ENCODE data around the gene DDO. TPM values are rescaled to one million over a fixed set of nuclear protein-coding genes. Genes with fewer than 3 reads are reported as not detected.

DDO gene
- total RNA-seq, 1 experiment from 2014 or later = not detected

GRCh38 chr6:110385458-110385863 is 29.9 kb downstream of the DDO start:
- ChIA-PET CTCF (interaction anchor here (0.6 kb wide), 2 partner anchors 13 to 89 kb away, joined by 3 read pairs; no protein-coding TSS in a partner anchor), POLR2A (ENCODE audit: low non-redundant PET) (no interaction called here)
- H3K27ac ChIP-seq (ENCODE audit: low read depth, low read length, poor library complexity, severe bottlenecking) = no peak overlapping the region
- intact Hi-C loops (cut with micrococcal nuclease; ENCODE audit: unreplicated experiment) = no loop called here
- no TSS peak for BruUV-seq (replicated peaks)
- H3K36me3 ChIP-seq (ENCODE audit: insufficient read depth, low read length, poor library complexity, severe bottlenecking) = no peaks in the 10 kb centered on the region
- no peaks in the 10 kb centered on the region for H3K9me3 ChIP-seq (ENCODE audit: low read depth, low read length, poor library complexity, severe bottlenecking)
- no peaks in the 10 kb centered on the region for H3K27me3 ChIP-seq (replicated peaks; ENCODE audit: insufficient read depth, low read depth, low read length, poor library complexity)
- peaks cover 36% of the 10 kb centered on the region for H3K4me1 ChIP-seq (ENCODE audit: insufficient read depth, low read length, poor library complexity, severe bottlenecking)
- no peak for DNase-seq (ENCODE audit: low spot score)
- TF ChIP-seq CTCF (conservative IDR thresholded peaks at IDR 0.05; ENCODE audit: low read depth, low read length) = no peak
- H3K4me3 ChIP-seq (ENCODE audit: low read depth, low read length, poor library complexity, severe bottlenecking) = no peak overlapping the region

GRCh38 chr6:110378552-110378951 is 36.8 kb downstream of the DDO start:
- Histone ChIP-seq H3K36me3 (ENCODE audit: insufficient read depth, low read length, poor library complexity, severe bottlenecking) (no peaks in the 10 kb centered on the region), H3K4me1 (ENCODE audit: insufficient read depth, low read length, poor library complexity, severe bottlenecking) (no peaks in the 10 kb centered on the region), H3K9me3 (ENCODE audit: low read depth, low read length, poor library complexity, severe bottlenecking) (no peaks in the 10 kb centered on the region), H3K27me3 (replicated peaks; ENCODE audit: insufficient read depth, low read depth, low read length, poor library complexity) (no peaks in the 10 kb centered on the region), H3K4me3 (ENCODE audit: low read depth, low read length, poor library complexity, severe bottlenecking) (no peak overlapping the region), H3K27ac (ENCODE audit: low read depth, low read length, poor library complexity, severe bottlenecking) (no peak overlapping the region)
- BruUV-seq (replicated peaks) = no TSS peak
- TF ChIP-seq EZH2 (IDR thresholded peaks at IDR 0.05; ENCODE audit: borderline replicate concordance, low read depth, low read length, poor library complexity, severe bottlenecking) (no peak), CTCF (conservative IDR thresholded peaks at IDR 0.05; ENCODE audit: low read depth, low read length) (no peak)
- ChIA-PET CTCF (no interaction called here), POLR2A (ENCODE audit: low non-redundant PET) (no interaction called here)
- intact Hi-C loops (cut with micrococcal nuclease; ENCODE audit: unreplicated experiment) = no loop called here
- no peak for DNase-seq (ENCODE audit: low spot score)

- BruUV-seq (replicated peaks) = no TSS peak
- no peak for TF ChIP-seq CTCF (conservative IDR thresholded peaks at IDR 0.05; ENCODE audit: low read depth, low read length)
- no peak for TF ChIP-seq EZH2 (IDR thresholded peaks at IDR 0.05; ENCODE audit: borderline replicate concordance, low read depth, low read length, poor library complexity, severe bottlenecking)
- no peaks in the 10 kb centered on the region for H3K36me3 ChIP-seq (ENCODE audit: insufficient read depth, low read length, poor library complexity, severe bottlenecking)
- intact Hi-C loops (cut with micrococcal nuclease; ENCODE audit: unreplicated experiment) = no loop called here
- H3K27me3 ChIP-seq (replicated peaks; ENCODE audit: insufficient read depth, low read depth, low read length, poor library complexity) = no peaks in the 10 kb centered on the region
- ChIA-PET CTCF (no interaction called here), POLR2A (ENCODE audit: low non-redundant PET) (no interaction called here)
- DNase-seq (ENCODE audit: low spot score) = no peak
- H3K4me3 ChIP-seq (ENCODE audit: low read depth, low read length, poor library complexity, severe bottlenecking) = no peak overlapping the region
- H3K4me1 ChIP-seq (ENCODE audit: insufficient read depth, low read length, poor library complexity, severe bottlenecking) = peaks cover 41% of the 10 kb centered on the region
- H3K9me3 ChIP-seq (ENCODE audit: low read depth, low read length, poor library complexity, severe bottlenecking) = no peaks in the 10 kb centered on the region
- H3K27ac ChIP-seq (ENCODE audit: low read depth, low read length, poor library complexity, severe bottlenecking) = peak overlapping the region; percentile 32
Observed at GRCh38 chr6:110369066-110369465, 46.3 kb downstream of the DDO start.
